ENCODE measurements around the gene ADCK1. TPM values are rescaled to one million over a fixed set of nuclear protein-coding genes. Genes with fewer than 3 reads are reported as not detected.

Gene ADCK1
- total and polyA plus RNA-seq, 2 experiments from 2014 or later: 6.7 to 11.2 TPM

DNA sequence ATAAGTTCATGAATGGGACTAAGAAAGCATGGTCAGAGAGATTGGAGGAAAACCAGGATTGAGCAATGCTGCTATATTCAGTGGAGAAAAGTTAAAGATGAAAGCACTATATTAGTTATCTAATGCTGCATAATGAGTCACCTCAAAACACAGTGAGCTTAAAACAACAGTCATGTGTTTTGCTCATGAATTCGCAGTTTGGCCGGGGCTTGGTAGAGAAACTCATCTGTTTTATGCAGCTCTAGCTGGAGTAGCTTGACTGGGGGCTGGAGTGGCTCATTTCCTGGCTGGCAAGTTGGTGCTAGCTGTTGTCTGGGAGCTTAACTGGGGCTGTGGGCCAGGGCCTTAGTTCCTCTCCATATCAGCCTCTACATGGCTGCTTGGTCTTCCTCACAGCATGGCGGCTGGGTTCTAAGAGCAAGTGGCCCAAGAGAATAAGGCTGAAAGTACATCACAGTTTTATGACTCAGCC, 90.1 kb downstream of the ADCK1 start (continued):
- TF ChIP-seq, protein P1, sequence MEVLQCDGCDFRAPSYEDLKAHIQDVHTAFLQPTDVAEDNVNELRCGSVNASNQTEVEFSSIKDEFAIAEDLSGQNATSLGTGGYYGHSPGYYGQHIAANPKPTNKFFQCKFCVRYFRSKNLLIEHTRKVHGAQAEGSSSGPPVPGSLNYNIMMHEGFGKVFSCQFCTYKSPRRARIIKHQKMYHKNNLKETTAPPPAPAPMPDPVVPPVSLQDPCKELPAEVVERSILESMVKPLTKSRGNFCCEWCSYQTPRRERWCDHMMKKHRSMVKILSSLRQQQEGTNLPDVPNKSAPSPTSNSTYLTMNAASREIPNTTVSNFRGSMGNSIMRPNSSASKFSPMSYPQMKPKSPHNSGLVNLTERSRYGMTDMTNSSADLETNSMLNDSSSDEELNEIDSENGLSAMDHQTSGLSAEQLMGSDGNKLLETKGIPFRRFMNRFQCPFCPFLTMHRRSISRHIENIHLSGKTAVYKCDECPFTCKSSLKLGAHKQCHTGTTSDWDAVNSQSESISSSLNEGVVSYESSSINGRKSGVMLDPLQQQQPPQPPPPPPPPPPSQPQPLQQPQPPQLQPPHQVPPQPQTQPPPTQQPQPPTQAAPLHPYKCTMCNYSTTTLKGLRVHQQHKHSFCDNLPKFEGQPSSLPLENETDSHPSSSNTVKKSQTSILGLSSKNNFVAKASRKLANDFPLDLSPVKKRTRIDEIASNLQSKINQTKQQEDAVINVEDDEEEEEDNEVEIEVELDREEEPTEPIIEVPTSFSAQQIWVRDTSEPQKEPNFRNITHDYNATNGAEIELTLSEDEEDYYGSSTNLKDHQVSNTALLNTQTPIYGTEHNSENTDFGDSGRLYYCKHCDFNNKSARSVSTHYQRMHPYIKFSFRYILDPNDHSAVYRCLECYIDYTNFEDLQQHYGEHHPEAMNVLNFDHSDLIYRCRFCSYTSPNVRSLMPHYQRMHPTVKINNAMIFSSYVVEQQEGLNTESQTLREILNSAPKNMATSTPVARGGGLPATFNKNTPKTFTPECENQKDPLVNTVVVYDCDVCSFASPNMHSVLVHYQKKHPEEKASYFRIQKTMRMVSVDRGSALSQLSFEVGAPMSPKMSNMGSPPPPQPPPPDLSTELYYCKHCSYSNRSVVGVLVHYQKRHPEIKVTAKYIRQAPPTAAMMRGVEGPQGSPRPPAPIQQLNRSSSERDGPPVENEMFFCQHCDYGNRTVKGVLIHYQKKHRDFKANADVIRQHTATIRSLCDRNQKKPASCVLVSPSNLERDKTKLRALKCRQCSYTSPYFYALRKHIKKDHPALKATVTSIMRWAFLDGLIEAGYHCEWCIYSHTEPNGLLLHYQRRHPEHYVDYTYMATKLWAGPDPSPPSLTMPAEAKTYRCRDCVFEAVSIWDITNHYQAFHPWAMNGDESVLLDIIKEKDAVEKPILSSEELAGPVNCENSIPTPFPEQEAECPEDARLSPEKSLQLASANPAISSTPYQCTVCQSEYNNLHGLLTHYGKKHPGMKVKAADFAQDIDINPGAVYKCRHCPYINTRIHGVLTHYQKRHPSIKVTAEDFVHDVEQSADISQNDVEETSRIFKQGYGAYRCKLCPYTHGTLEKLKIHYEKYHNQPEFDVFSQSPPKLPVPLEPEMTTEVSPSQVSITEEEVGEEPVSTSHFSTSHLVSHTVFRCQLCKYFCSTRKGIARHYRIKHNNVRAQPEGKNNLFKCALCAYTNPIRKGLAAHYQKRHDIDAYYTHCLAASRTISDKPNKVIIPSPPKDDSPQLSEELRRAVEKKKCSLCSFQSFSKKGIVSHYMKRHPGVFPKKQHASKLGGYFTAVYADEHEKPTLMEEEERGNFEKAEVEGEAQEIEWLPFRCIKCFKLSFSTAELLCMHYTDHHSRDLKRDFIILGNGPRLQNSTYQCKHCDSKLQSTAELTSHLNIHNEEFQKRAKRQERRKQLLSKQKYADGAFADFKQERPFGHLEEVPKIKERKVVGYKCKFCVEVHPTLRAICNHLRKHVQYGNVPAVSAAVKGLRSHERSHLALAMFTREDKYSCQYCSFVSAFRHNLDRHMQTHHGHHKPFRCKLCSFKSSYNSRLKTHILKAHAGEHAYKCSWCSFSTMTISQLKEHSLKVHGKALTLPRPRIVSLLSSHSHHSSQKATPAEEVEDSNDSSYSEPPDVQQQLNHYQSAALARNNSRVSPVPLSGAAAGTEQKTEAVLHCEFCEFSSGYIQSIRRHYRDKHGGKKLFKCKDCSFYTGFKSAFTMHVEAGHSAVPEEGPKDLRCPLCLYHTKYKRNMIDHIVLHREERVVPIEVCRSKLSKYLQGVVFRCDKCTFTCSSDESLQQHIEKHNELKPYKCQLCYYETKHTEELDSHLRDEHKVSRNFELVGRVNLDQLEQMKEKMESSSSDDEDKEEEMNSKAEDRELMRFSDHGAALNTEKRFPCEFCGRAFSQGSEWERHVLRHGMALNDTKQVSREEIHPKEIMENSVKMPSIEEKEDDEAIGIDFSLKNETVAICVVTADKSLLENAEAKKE (CRISPR knock-in tag; IDR thresholded peaks at IDR 0.05): no peak
- TF ChIP-seq POLR2AphosphoS5 (IDR thresholded peaks at IDR 0.05; ENCODE audit: low read depth): no peak
- no peak for TF ChIP-seq STAT1 (IDR thresholded peaks at IDR 0.05; ENCODE audit: unreplicated experiment)

DNA sequence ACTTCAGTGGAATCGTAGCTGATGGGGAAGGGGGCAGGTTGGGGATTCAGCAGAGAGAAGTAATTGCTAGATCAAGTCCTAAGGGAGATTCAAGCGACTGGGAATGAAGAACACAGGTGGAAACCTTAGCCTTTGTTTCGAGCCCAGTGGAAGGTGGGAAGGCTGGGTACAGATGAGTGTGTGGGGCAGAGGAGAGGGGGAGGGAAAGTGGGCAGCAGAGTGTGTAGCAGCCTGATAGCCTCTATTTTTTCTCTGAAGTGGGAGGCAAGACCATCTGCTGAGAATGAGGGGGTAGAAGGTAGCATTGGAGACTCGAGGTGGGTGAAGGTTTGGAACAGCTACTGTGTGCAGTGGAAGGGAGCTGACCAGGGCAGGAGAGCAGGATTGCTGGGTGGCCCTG, 91.0 kb downstream of the ADCK1 start:
- Histone ChIP-seq H3K36me3 (ENCODE audit: insufficient read depth) (no peaks in the 10 kb centered on the region), H3K9me2 (ENCODE audit: insufficient read depth) (no peaks in the 10 kb centered on the region), H3K4me2 (no peak overlapping the region), H3K27ac (ENCODE audit: low read depth) (no peak overlapping the region), H3K79me2 (replicated peaks; ENCODE audit: insufficient read depth) (no peaks in the 10 kb centered on the region), H3K27me3 (ENCODE audit: insufficient read depth) (no peaks in the 10 kb centered on the region), H3K4me1 (ENCODE audit: insufficient read depth) (no peaks in the 10 kb centered on the region), H2AFZ (no peak overlapping the region), H3K4me3 (no peak overlapping the region), H3F3A (replicated peaks; ENCODE audit: low read depth) (no peaks in the 10 kb centered on the region), H4K20me1 (replicated peaks; ENCODE audit: insufficient read depth) (no peaks in the 10 kb centered on the region)
- no peak for DNase-seq (ENCODE audit: low spot score)
- peaks cover 2% of the 10 kb centered on the region for H3K27me3 Mint-ChIP-seq (ENCODE audit: insufficient read depth, low read depth, poor library complexity)
- H3K27ac Mint-ChIP-seq: no peak overlapping the region
- peaks cover 16% of the 10 kb centered on the region for H3K36me3 Mint-ChIP-seq (ENCODE audit: low read depth)
- ATAC-seq: no peak
- H3K4me1 Mint-ChIP-seq: no peaks in the 10 kb centered on the region
- no peak overlapping the region for H3K4me3 Mint-ChIP-seq
- no peaks in the 10 kb centered on the region; the same call in 2 of the 3 replicates for H3K9me3 Mint-ChIP-seq
- no peak for TF ChIP-seq JUNB (IDR thresholded peaks at IDR 0.05; ENCODE audit: unreplicated experiment)
- TF ChIP-seq EZH2 (IDR thresholded peaks at IDR 0.05; ENCODE audit: low read depth, unreplicated experiment): no peak
- TF ChIP-seq, protein P2, sequence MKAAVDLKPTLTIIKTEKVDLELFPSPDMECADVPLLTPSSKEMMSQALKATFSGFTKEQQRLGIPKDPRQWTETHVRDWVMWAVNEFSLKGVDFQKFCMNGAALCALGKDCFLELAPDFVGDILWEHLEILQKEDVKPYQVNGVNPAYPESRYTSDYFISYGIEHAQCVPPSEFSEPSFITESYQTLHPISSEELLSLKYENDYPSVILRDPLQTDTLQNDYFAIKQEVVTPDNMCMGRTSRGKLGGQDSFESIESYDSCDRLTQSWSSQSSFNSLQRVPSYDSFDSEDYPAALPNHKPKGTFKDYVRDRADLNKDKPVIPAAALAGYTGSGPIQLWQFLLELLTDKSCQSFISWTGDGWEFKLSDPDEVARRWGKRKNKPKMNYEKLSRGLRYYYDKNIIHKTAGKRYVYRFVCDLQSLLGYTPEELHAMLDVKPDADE (IDR thresholded peaks at IDR 0.05): no peak
- TF ChIP-seq POLR2AphosphoS5 (IDR thresholded peaks at IDR 0.05; ENCODE audit: low read depth): no peak
- no peak for TF ChIP-seq EZH2phosphoT487 (IDR thresholded peaks at IDR 0.05; ENCODE audit: unreplicated experiment)
- TF ChIP-seq ZNF114 (CRISPR knock-in tag; IDR thresholded peaks at IDR 0.05): no peak
- no peak for TF ChIP-seq CREB1 (CRISPR knock-in tag; IDR thresholded peaks at IDR 0.05; ENCODE audit: low read depth)
- TF ChIP-seq, protein P3, sequence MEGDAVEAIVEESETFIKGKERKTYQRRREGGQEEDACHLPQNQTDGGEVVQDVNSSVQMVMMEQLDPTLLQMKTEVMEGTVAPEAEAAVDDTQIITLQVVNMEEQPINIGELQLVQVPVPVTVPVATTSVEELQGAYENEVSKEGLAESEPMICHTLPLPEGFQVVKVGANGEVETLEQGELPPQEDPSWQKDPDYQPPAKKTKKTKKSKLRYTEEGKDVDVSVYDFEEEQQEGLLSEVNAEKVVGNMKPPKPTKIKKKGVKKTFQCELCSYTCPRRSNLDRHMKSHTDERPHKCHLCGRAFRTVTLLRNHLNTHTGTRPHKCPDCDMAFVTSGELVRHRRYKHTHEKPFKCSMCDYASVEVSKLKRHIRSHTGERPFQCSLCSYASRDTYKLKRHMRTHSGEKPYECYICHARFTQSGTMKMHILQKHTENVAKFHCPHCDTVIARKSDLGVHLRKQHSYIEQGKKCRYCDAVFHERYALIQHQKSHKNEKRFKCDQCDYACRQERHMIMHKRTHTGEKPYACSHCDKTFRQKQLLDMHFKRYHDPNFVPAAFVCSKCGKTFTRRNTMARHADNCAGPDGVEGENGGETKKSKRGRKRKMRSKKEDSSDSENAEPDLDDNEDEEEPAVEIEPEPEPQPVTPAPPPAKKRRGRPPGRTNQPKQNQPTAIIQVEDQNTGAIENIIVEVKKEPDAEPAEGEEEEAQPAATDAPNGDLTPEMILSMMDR (conservative IDR thresholded peaks at IDR 0.05; ENCODE audit: low read depth in 2 of 2): no peak
